Tibial nerve (tissue), 4 donors: ENCODE results near the gene F5.

ENCODE experiments used
- CTCF ChIP-seq, 5 experiments: fragments of 200-600 bp in 3 of 5; fragments of 450-650 bp in 2 of 5; sonication (generic) in 3 of 5; IDR thresholded peaks; one replicate each; pipeline ENCODE4 v1.5.1; 2016 to 2019; ENCODE audit warnings: antibody characterized with exemption in 5 of 5, mild to moderate bottlenecking in 3 of 5, moderate library complexity in 2 of 5
- EP300 ChIP-seq, 2 donors: sonication (generic); formaldehyde crosslinking; IDR thresholded peaks; one replicate each; pipeline ENCODE4 v1.6.1; 2017; ENCODE audit warnings: antibody characterized with exemption in 2 of 2, mild to moderate bottlenecking in 1 of 2
- POLR2A ChIP-seq, 2 donors: fragments of 450-650 bp; IDR thresholded peaks; one replicate each; pipeline ENCODE4 v1.6.1; 2017; ENCODE audit warnings: antibody characterized with exemption in 2 of 2, mild to moderate bottlenecking in 2 of 2, moderate library complexity in 2 of 2

GRCh38 chr1:169478094-169478672, 108.1 kb downstream of the F5 start:
- TF ChIP-seq EP300 (IDR thresholded peaks at IDR 0.05) (no peak), CTCF (IDR thresholded peaks at IDR 0.05) (no peak), POLR2A (IDR thresholded peaks at IDR 0.05) (no peak)
